Mucosa of descending colon (tissue), 3 donors: ENCODE data around the gene NR3C2. TPM values are rescaled to one million over a fixed set of nuclear protein-coding genes. Genes with fewer than 3 reads are reported as not detected.

Source experiments
- ATAC-seq: fragments of 200-7000 bp; cut with Tn5 transposase; one replicate; pipeline ENCODE4 v1.9.1; 2020; ENCODE audit warnings: mild to moderate bottlenecking, moderate library complexity
- DNase-seq, 3 donors: peaks; one replicate each; pipeline ENCODE4 v3.0.0-alpha.2; 2020
- H3K36me3 ChIP-seq: fragments of 200-600 bp; one replicate; pipeline ENCODE4 v1.8.0; 2021; ENCODE audit warnings: low read depth, mild to moderate bottlenecking
- H3K4me1 ChIP-seq: fragments of 200-600 bp; one replicate; pipeline ENCODE4 v1.8.0; 2021; ENCODE audit warnings: low read depth, mild to moderate bottlenecking
- H3K4me3 ChIP-seq: fragments of 200-600 bp; one replicate; pipeline ENCODE4 v1.8.0; 2021; ENCODE audit warnings: mild to moderate bottlenecking
- H3K9me3 ChIP-seq: fragments of 200-600 bp; one replicate; pipeline ENCODE4 v1.8.0; 2021; ENCODE audit warnings: mild to moderate bottlenecking
- intact Hi-C, 2 donors: fragments of 100-400 bp; cut with DNase I in 1 of 2; cut with micrococcal nuclease in 1 of 2; formaldehyde crosslinking; loops; one replicate each; pipeline versions ENCODE4 v1.11.0 to v1.11.1; 2022; cut with DNase I, micrococcal nuclease
- total RNA-seq, 3 donors: library from RNA; stranded (reverse); fragmentation: NEBNext Ultra II Directional in 2 of 3; extraction: Animal tissue kit (Norgen Biotek cat#: 25700) in 2 of 3; gene quantifications; one replicate each; pipeline versions ENCODE4 v1.2.1 to v1.2.4, GENCODE V29; 2021 to 2023
- TF ChIP-seq, protein P1 (sequence below): fragments of 200-600 bp; IDR thresholded peaks from one replicate; pipeline ENCODE4 v1.8.0; 2022; ENCODE audit warnings: antibody characterized with exemption, mild to moderate bottlenecking
- donor health status: DM: no; HTN: no; CAD: no; lungs with moderate emphysema.
- donor health status: DM: no; HTN: no; CAD: no.
- donor health status: DM: no; HTN: yes; CAD: no.

The NR3C2 gene
- total RNA-seq, 3 donors from 2014 or later, result 86.5 to 205 (median 108) TPM

- intact Hi-C loops, result no loop called here
- no peak overlapping the region for H3K4me3 ChIP-seq
- ATAC-seq (no peak), DNase-seq (no peak)
- no peaks in the 10 kb centered on the region for H3K4me1 ChIP-seq
- H3K9me3 ChIP-seq, result peaks cover 3% of the 10 kb centered on the region
- TF ChIP-seq, protein P1, sequence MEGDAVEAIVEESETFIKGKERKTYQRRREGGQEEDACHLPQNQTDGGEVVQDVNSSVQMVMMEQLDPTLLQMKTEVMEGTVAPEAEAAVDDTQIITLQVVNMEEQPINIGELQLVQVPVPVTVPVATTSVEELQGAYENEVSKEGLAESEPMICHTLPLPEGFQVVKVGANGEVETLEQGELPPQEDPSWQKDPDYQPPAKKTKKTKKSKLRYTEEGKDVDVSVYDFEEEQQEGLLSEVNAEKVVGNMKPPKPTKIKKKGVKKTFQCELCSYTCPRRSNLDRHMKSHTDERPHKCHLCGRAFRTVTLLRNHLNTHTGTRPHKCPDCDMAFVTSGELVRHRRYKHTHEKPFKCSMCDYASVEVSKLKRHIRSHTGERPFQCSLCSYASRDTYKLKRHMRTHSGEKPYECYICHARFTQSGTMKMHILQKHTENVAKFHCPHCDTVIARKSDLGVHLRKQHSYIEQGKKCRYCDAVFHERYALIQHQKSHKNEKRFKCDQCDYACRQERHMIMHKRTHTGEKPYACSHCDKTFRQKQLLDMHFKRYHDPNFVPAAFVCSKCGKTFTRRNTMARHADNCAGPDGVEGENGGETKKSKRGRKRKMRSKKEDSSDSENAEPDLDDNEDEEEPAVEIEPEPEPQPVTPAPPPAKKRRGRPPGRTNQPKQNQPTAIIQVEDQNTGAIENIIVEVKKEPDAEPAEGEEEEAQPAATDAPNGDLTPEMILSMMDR, result no peak
- no peaks in the 10 kb centered on the region for H3K36me3 ChIP-seq
Observed at GRCh38 chr4:148300877-148301276, 141.3 kb downstream of the NR3C2 start.

- Histone ChIP-seq H3K4me3 (no peak overlapping the region), H3K9me3 (peaks cover 3% of the 10 kb centered on the region), H3K4me1 (no peaks in the 10 kb centered on the region), H3K36me3 (no peaks in the 10 kb centered on the region)
- intact Hi-C loops, result no loop called here
- ATAC-seq, result peak; percentile 20
- TF ChIP-seq, protein P1, result no peak
- DNase-seq, result peak in 1 of 3 donors; percentile 28
Observed at GRCh38 chr4:148299337-148299736, 142.9 kb downstream of the NR3C2 start.

- Histone ChIP-seq H3K4me1 (no peaks in the 10 kb centered on the region), H3K4me3 (no peak overlapping the region), H3K36me3 (no peaks in the 10 kb centered on the region), H3K9me3 (peaks cover 3% of the 10 kb centered on the region)
- DNase-seq (no peak), ATAC-seq (no peak)
- TF ChIP-seq, protein P1, result no peak
- intact Hi-C loops, result no loop called here
Observed at GRCh38 chr4:148296498-148296897, 145.7 kb downstream of the NR3C2 start.

DNA sequence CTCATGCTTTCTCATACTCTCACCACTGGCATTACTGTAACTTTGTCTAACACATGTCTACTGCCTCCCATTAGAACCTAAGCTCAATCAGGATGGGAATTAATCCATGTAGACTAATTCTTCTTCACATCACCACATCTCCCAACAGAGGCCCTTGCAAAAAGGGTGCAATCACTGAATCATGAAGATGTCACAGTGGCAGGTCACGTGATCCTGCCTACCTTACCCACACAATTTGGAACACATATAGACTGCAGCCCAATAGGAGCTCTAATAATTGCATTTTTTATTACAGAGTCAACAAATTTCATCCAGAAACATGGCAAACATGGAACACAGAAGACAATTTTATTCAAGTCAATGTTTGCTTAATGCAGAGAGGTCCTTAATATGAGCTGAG, 146.6 kb downstream of the NR3C2 start:
- no peak overlapping the region for H3K4me3 ChIP-seq
- DNase-seq, result no peak
- H3K36me3 ChIP-seq, result no peaks in the 10 kb centered on the region
- peaks cover 2% of the 10 kb centered on the region for H3K9me3 ChIP-seq
- H3K4me1 ChIP-seq, result no peaks in the 10 kb centered on the region
- no peak for ATAC-seq
- intact Hi-C loops, result no loop called here
- TF ChIP-seq, protein P1, result no peak

GRCh38 chr4:148293571-148293970, 148.6 kb downstream of the NR3C2 start:
- Histone ChIP-seq H3K9me3 (no peaks in the 10 kb centered on the region), H3K36me3 (no peaks in the 10 kb centered on the region), H3K4me3 (no peak overlapping the region), H3K4me1 (peaks cover 3% of the 10 kb centered on the region)
- no peak for DNase-seq
- ATAC-seq, result no peak
- intact Hi-C loops, result no loop called here
- TF ChIP-seq, protein P1, result no peak

GRCh38 chr4:148292686-148293085, 149.5 kb downstream of the NR3C2 start:
- Histone ChIP-seq H3K9me3 (no peaks in the 10 kb centered on the region), H3K4me3 (no peak overlapping the region), H3K36me3 (no peaks in the 10 kb centered on the region), H3K4me1 (peaks cover 3% of the 10 kb centered on the region)
- TF ChIP-seq, protein P1, result no peak
- intact Hi-C loops, result no loop called here
- ATAC-seq (peak; percentile 75), DNase-seq (no peak)
